DOHH2 (cell line): ENCODE measurements around the gene OSBPL1A.
A peak's percentile ranks its signal among the peaks of the same experiment; 100 is the strongest.

ENCODE experiments used
- H3F3A ChIP-seq: fragments of 200-600 bp; sonication (generic), shearing (Covaris generic); 2 replicates; pipeline ENCODE4 v1.6.0; 2016; ENCODE audit warnings: antibody characterized with exemption, mild to moderate bottlenecking; ENCODE audit not compliant: control insufficient read depth, insufficient read depth
- H3K27ac ChIP-seq: fragments of 200-600 bp; sonication (generic); 2 replicates; pipeline ENCODE4 v1.5.1; 2014; ENCODE audit warnings: low read depth, mild to moderate bottlenecking, low read length, moderate library complexity
- H3K27me3 ChIP-seq: fragments of 200-600 bp; sonication (generic); 2 replicates; pipeline ENCODE4 v1.6.1; 2014; ENCODE audit warnings: mild to moderate bottlenecking, low read length, mixed read lengths; ENCODE audit not compliant: control insufficient read depth
- H3K36me3 ChIP-seq: fragments of 200-600 bp; sonication (generic); 2 replicates; pipeline ENCODE4 v1.6.1; 2014; ENCODE audit warnings: mild to moderate bottlenecking, low read length, moderate library complexity, mixed read lengths; ENCODE audit not compliant: control insufficient read depth
- H3K4me1 ChIP-seq: fragments of 200-600 bp; sonication (generic); 2 replicates; pipeline ENCODE4 v1.6.1; 2014; ENCODE audit warnings: mild to moderate bottlenecking, low read length, mixed read lengths; ENCODE audit not compliant: control insufficient read depth
- H3K4me2 ChIP-seq: fragments of 200-600 bp; sonication (generic); 2 replicates; pipeline ENCODE4 v1.6.0; 2014; ENCODE audit warnings: mild to moderate bottlenecking, low read length, moderate library complexity
- H3K4me3 ChIP-seq: fragments of 200-600 bp; sonication (generic); 2 replicates; pipeline ENCODE4 v1.5.1; 2014; ENCODE audit warnings: mild to moderate bottlenecking, low read length, mixed read lengths
- H3K79me2 ChIP-seq: fragments of 200-600 bp; sonication (generic); 2 replicates; pipeline ENCODE4 v1.6.1; 2014; ENCODE audit warnings: mild to moderate bottlenecking, low read length, mixed read lengths; ENCODE audit not compliant: control insufficient read depth
- H3K9me2 ChIP-seq: fragments of 200-600 bp; sonication (generic); replicated peaks from 2 replicates; pipeline ENCODE4 v1.6.1; 2014; ENCODE audit warnings: mild to moderate bottlenecking, low read length, mixed read lengths; ENCODE audit not compliant: control insufficient read depth
- H3K9me3 ChIP-seq: fragments of 200-600 bp; sonication (generic); 2 replicates; pipeline ENCODE4 v1.6.1; 2014; ENCODE audit warnings: antibody characterized with exemption, low read length, mixed read lengths; ENCODE audit not compliant: control insufficient read depth, insufficient read depth
- H4K20me1 ChIP-seq: fragments of 200-600 bp; sonication (generic); 2 replicates; pipeline ENCODE4 v1.6.0; 2014; ENCODE audit warnings: low read depth, mild to moderate bottlenecking, antibody characterized with exemption, low read length, moderate library complexity; ENCODE audit not compliant: control insufficient read depth, insufficient read depth
- CTCF ChIP-seq: fragments of 200-600 bp; sonication (generic); IDR thresholded peaks from one replicate; pipeline ENCODE4 v1.5.1; 2014; ENCODE audit warnings: antibody characterized with exemption, mild to moderate bottlenecking, low read depth, low read length; ENCODE audit not compliant: poor library complexity, severe bottlenecking
- EZH2phosphoT487 ChIP-seq: fragments of 200-600 bp; sonication (generic); IDR thresholded peaks from 2 replicates; pipeline ENCODE4 v1.6.1; 2017; ENCODE audit warnings: borderline replicate concordance, mild to moderate bottlenecking, antibody characterized with exemption, low read length, moderate library complexity, mixed read lengths

Gene OSBPL1A

GRCh38 chr18:24397131-24397693 is 412 bp downstream of the OSBPL1A start:
- Histone ChIP-seq H4K20me1 (no peaks in the 10 kb centered on the region), H3K4me3 (peak overlapping the region; percentile 67), H3K9me2 (no peaks in the 10 kb centered on the region), H3K4me1 (peaks cover 13% of the 10 kb centered on the region), H3F3A (no peaks in the 10 kb centered on the region), H3K4me2 (peak overlapping the region; percentile 64), H3K79me2 (no peaks in the 10 kb centered on the region), H3K27ac (no peak overlapping the region), H3K9me3 (no peaks in the 10 kb centered on the region), H3K27me3 (peaks cover 46% of the 10 kb centered on the region), H3K36me3 (no peaks in the 10 kb centered on the region)
- TF ChIP-seq CTCF (no peak), EZH2phosphoT487 (peak; percentile 94; the same call in 1 of the 2 replicates)

GRCh38 chr18:24396082-24396633 is 1.5 kb downstream of the OSBPL1A start:
- TF ChIP-seq CTCF: no peak
- TF ChIP-seq EZH2phosphoT487: no peak
- Histone ChIP-seq H3K4me3 (no peak overlapping the region), H3K9me3 (no peaks in the 10 kb centered on the region), H3F3A (no peaks in the 10 kb centered on the region), H3K36me3 (no peaks in the 10 kb centered on the region), H3K27ac (no peak overlapping the region), H3K4me2 (no peak overlapping the region), H3K4me1 (peaks cover 13% of the 10 kb centered on the region), H3K9me2 (no peaks in the 10 kb centered on the region), H3K79me2 (no peaks in the 10 kb centered on the region), H3K27me3 (peaks cover 46% of the 10 kb centered on the region), H4K20me1 (no peaks in the 10 kb centered on the region)

GRCh38 chr18:24395049-24395795 is 2.4 kb downstream of the OSBPL1A start:
- no peaks in the 10 kb centered on the region for H3K9me3 ChIP-seq
- peaks cover 13% of the 10 kb centered on the region for H3K4me1 ChIP-seq
- no peak overlapping the region for H3K27ac ChIP-seq
- H3K4me2 ChIP-seq: no peak overlapping the region
- TF ChIP-seq CTCF (no peak), EZH2phosphoT487 (no peak)
- H3K36me3 ChIP-seq: no peaks in the 10 kb centered on the region
- peaks cover 42% of the 10 kb centered on the region for H3K27me3 ChIP-seq
- H3K4me3 ChIP-seq: no peak overlapping the region
- no peaks in the 10 kb centered on the region for H3F3A ChIP-seq
- no peaks in the 10 kb centered on the region for H3K79me2 ChIP-seq
- no peaks in the 10 kb centered on the region for H4K20me1 ChIP-seq
- H3K9me2 ChIP-seq: no peaks in the 10 kb centered on the region
